AG10803 (cell line): ENCODE data around the gene TM4SF1.

Experiments used
- DNase-seq: peaks from one replicate; pipeline ENCODE4 v3.0.0; 2010; ENCODE audit warnings: low read depth
- H3K4me3 ChIP-seq: 2 replicates; pipeline ENCODE4 v1.5.1; 2011; ENCODE audit warnings: mild to moderate bottlenecking, low read length, control low read depth
- CTCF ChIP-seq: conservative IDR thresholded peaks from 2 replicates; pipeline ENCODE4 v1.5.1; 2011; ENCODE audit warnings: mild to moderate bottlenecking, low read length, control low read depth, inconsistent platforms

TM4SF1 gene

GRCh38 chr3:149368674-149369497, 8.6 kb downstream of the TM4SF1 start:
- TF ChIP-seq CTCF: no peak
- H3K4me3 ChIP-seq: no peak overlapping the region
- no peak for DNase-seq

- TF ChIP-seq CTCF: no peak
- no peak for DNase-seq
- H3K4me3 ChIP-seq: no peak overlapping the region
Observed at GRCh38 chr3:149368201-149368673, 9.2 kb downstream of the TM4SF1 start.

- DNase-seq: no peak
- TF ChIP-seq CTCF: no peak
- H3K4me3 ChIP-seq: no peak overlapping the region
Observed at GRCh38 chr3:149366941-149367840, 10.3 kb downstream of the TM4SF1 start.

- H3K4me3 ChIP-seq: no peak overlapping the region
- no peak for TF ChIP-seq CTCF
- no peak for DNase-seq
Observed at GRCh38 chr3:149366031-149366430, 11.4 kb downstream of the TM4SF1 start.

- no peak for TF ChIP-seq CTCF
Observed at GRCh38 chr3:149364624-149365023, 12.8 kb downstream of the TM4SF1 start.

GRCh38 chr3:149363053-149363452, 14.4 kb downstream of the TM4SF1 start:
- peak; percentile 70 for DNase-seq
- no peak for TF ChIP-seq CTCF
- no peak overlapping the region for H3K4me3 ChIP-seq

More at GRCh38 chr3:149364624-149365023, 12.8 kb downstream of the TM4SF1 start:
- DNase-seq: no peak
- no peak overlapping the region for H3K4me3 ChIP-seq
